NCI-H446 treated with DMSO at 0.1 percent for 48 hours (cell line): ENCODE results near the gene COL27A1.

Experiments
- DNase-seq: peaks from one replicate; lab custom pipeline; 2025; lab: John Stamatoyannopoulos, UW

COL27A1 gene

GRCh38 chr9:114149181-114149580 is 6.2 kb upstream of the COL27A1 start:
- no peak for DNase-seq

GRCh38 chr9:114149765-114150340 is 5.5 kb upstream of the COL27A1 start:
- DNase-seq, result no peak

GRCh38 chr9:114150608-114151007 is 4.7 kb upstream of the COL27A1 start:
- no peak for DNase-seq

GRCh38 chr9:114151426-114151956 is 3.8 kb upstream of the COL27A1 start:
- DNase-seq, result no peak

GRCh38 chr9:114153761-114154599 is 1.4 kb upstream of the COL27A1 start:
- no peak for DNase-seq

GRCh38 chr9:114154600-114155102 is 686 bp upstream of the COL27A1 start:
- DNase-seq, result no peak

- DNase-seq, result no peak
These were observed 789 bp downstream of the COL27A1 start for GRCh38 chr9:114155995-114156656.

- no peak for DNase-seq
These were observed 1.5 kb downstream of the COL27A1 start for GRCh38 chr9:114156657-114157421.

- DNase-seq, result no peak
These were observed 2.3 kb downstream of the COL27A1 start for GRCh38 chr9:114157516-114158176.

GRCh38 chr9:114158482-114159130 is 3.3 kb downstream of the COL27A1 start:
- DNase-seq, result no peak

- no peak for DNase-seq
These were observed 4.4 kb downstream of the COL27A1 start for GRCh38 chr9:114159691-114160090.

GRCh38 chr9:114161513-114161912 is 6.2 kb downstream of the COL27A1 start:
- no peak for DNase-seq

GRCh38 chr9:114163517-114163951 is 8.2 kb downstream of the COL27A1 start:
- DNase-seq, result no peak

GRCh38 chr9:114164191-114164794 is 9.0 kb downstream of the COL27A1 start:
- no peak for DNase-seq

- DNase-seq, result no peak
These were observed 10.2 kb downstream of the COL27A1 start for GRCh38 chr9:114165407-114166102.

GRCh38 chr9:114166103-114166470 is 10.8 kb downstream of the COL27A1 start:
- DNase-seq, result no peak

- no peak for DNase-seq
These were observed 11.6 kb downstream of the COL27A1 start for GRCh38 chr9:114166614-114167572.

- no peak for DNase-seq
These were observed 12.3 kb downstream of the COL27A1 start for GRCh38 chr9:114167591-114168091.
